B cell (primary cell): ENCODE results near the gene BCL2.

Source experiments
- EZH2 ChIP-seq: IDR thresholded peaks from 2 replicates; pipeline ENCODE4 v1.6.1; 2012; ENCODE audit warnings: borderline replicate concordance, low read depth, mild to moderate bottlenecking, moderate library complexity, low read length; ENCODE audit not compliant: insufficient read depth, poor library complexity, severe bottlenecking
- TF ChIP-seq, protein P1 (sequence below): fragments of 200-600 bp; IDR thresholded peaks from one replicate; pipeline ENCODE4 v1.8.0; 2022; ENCODE audit warnings: antibody characterized with exemption, mild to moderate bottlenecking

GRCh38 chr18:63366213-63367052 lies 46.9 kb upstream of the BCL2 start:
- TF ChIP-seq, protein P1, sequence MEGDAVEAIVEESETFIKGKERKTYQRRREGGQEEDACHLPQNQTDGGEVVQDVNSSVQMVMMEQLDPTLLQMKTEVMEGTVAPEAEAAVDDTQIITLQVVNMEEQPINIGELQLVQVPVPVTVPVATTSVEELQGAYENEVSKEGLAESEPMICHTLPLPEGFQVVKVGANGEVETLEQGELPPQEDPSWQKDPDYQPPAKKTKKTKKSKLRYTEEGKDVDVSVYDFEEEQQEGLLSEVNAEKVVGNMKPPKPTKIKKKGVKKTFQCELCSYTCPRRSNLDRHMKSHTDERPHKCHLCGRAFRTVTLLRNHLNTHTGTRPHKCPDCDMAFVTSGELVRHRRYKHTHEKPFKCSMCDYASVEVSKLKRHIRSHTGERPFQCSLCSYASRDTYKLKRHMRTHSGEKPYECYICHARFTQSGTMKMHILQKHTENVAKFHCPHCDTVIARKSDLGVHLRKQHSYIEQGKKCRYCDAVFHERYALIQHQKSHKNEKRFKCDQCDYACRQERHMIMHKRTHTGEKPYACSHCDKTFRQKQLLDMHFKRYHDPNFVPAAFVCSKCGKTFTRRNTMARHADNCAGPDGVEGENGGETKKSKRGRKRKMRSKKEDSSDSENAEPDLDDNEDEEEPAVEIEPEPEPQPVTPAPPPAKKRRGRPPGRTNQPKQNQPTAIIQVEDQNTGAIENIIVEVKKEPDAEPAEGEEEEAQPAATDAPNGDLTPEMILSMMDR, result no peak
- no peak for TF ChIP-seq EZH2
